ENCODE results near the gene RING1.
"Not testable (repeated sequence)": the region's sequence is repeated elsewhere in the genome, so short reads cannot be mapped to it uniquely, and the experiment has no call there.

RING1 gene

DNA sequence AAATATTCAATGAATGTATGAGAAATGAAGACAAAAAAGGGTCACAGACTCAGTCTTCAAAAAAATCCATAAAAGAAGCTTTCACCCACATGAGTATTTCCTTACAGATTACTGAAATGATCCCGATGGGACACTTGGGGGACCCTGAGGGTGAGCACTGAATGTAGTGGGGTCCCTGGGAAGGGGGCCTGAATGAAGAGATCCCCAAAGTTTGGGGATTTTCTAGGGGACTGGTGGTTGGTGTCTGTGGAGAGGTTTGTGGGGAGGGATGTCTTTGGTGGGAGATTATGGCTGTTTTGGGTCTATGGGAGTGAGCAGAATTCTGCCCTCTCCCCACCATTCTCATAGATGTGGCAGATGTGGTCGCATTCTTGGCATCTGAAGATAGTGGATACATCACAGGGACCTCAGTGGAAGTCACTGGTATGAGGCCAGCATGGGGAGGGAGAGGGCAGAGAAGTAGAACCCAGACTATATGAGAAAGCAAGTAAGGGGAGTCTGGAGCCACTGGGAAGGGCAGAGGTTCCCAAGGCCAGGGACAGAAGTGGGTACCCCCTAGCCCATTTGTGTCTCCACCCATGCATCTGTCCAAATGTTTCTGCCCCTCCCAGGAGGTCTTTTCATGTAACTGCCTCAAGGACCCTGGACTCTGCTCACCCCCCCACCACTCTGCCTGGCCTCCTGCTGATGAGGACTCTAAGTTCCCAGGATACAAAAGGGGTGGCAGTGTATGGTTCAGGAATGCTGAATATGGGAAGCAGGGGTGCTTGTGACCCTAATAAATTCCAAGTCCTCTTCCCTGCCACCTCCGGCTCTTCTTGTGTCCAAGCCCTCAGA is 2.1 kb upstream of the RING1 start:
- no peak for DNase-seq (ENCODE audit: low read depth in 2 of 2)

DNA sequence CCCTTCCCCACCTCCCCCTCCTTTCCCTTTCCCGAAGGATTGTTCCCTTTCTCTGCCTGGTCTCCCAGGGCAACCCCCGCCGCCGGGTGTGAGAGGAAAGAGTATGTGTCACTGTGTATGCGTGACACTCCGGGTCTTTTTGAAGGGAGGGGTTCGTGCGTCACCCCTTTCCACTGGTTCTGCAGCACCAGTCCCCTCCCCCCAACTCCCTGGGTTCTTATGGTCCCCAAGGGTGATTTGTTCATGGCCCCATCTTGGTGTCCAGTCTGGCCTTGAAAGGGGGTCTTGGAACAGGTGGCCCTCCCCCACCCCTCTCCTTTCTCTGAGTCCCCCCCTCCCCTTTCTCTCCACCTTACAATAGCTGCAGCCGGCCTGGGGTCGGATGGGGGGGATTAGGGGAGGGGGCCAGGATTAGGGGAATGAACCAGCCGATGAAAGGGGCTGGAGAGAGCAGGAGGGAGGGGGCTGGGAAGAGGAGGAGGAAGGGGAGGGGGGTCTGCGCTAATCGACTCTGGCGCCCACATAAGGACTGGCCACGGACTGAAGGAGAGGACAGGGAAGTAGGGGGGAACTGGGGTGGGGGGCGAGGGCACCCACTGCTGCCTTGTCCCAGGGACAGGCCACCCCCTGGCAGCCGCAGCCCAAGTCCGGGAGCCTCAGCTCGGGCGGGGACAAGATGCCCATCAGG is 1.3 kb upstream of the RING1 start:
- DNase-seq (ENCODE audit: low read depth in 2 of 2) = no peak

DNA sequence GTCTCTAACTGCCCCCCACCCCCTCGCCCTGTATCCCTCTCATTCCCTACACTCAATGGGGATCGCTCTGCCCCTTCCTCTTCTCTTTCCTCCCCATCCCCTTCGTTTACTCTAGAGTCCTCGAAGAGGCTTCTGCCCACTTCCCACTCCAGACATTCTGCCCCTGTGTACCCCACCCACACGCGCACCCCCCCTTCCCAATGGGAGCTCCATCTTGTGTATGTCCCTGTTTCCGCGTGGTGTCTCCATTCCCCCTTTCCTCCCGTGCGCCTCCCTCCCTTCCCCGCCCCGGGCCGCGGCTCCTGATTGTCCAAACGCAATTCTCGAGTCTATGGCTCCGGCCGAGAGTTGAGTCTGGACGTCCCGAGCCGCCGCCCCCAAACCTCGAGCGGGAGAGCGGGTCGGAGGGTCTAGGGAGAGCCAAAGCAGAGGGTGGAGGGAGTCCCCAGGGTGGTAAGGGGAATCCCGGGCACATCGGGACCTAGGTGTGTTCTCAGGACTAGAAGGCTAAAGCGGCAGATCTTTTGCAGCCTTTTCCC is 679 bp upstream of the RING1 start:
- no peak for DNase-seq (ENCODE audit: low read depth in 2 of 2)

DNA sequence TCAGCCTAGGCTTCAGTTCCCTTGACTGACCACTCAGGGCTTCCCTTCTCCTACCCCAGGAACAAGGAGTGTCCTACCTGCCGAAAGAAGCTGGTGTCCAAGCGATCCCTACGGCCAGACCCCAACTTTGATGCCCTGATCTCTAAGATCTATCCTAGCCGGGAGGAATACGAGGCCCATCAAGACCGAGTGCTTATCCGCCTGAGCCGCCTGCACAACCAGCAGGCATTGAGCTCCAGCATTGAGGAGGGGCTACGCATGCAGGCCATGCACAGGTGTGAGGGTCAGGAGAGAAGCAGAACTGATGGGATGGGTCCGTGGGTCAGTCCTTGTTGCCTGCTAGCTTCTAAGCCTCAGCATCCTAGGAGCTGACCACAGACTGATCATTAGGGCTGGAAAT is 1.6 kb downstream of the RING1 start:
- no peak for DNase-seq (ENCODE audit: low read depth in 2 of 2)

DNA sequence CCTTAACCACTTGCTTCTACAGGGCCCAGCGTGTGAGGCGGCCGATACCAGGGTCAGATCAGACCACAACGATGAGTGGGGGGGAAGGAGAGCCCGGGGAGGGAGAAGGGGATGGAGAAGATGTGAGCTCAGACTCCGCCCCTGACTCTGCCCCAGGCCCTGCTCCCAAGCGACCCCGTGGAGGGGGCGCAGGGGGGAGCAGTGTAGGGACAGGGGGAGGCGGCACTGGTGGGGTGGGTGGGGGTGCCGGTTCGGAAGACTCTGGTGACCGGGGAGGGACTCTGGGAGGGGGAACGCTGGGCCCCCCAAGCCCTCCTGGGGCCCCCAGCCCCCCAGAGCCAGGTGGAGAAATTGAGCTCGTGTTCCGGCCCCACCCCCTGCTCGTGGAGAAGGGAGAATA is 2.8 kb downstream of the RING1 start:
- no peak for DNase-seq (ENCODE audit: low read depth in 2 of 2)

DNA sequence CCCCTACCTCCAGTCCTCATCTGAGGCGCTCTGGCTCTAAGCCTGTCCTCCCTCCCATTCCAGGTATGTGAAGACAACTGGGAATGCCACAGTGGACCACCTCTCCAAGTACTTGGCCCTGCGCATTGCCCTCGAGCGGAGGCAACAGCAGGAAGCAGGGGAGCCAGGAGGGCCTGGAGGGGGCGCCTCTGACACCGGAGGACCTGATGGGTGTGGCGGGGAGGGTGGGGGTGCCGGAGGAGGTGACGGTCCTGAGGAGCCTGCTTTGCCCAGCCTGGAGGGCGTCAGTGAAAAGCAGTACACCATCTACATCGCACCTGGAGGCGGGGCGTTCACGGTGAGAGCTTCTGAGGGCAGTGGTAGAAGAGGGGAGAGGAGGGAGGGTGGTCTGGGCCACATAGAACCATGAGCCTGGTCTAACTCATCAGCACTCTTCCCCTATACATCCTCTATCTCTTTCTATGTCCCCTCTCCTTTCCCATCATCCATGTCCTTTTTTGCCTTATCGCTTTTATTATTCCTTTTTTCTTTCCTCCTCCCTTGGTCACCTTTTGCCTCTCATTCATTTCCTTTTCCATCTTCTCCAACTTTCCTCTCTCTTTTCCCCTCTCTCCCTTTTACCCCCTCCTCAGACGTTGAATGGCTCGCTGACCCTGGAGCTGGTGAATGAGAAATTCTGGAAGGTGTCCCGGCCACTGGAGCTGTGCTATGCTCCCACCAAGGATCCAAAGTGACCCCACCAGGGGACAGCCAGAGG is 3.5 kb downstream of the RING1 start:
- no peak for DNase-seq (ENCODE audit: low read depth in 2 of 2)

DNA sequence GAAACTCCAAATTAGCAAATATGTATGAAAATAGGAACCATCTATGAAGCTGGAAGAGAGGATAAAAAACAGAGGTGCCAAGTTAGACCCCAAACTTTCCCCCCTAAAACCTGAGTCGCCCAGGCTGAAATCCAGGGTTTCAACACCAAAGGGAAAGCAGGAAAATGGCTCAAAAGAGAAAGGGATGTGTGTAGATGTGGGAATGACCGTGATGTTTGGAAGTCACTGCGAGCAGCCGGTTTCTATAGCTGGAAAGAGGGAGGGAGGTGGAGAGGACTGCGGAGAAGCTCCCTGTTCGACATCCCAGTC is 4.5 kb downstream of the RING1 start:
- DNase-seq (ENCODE audit: low read depth in 2 of 2) = no peak

DNA sequence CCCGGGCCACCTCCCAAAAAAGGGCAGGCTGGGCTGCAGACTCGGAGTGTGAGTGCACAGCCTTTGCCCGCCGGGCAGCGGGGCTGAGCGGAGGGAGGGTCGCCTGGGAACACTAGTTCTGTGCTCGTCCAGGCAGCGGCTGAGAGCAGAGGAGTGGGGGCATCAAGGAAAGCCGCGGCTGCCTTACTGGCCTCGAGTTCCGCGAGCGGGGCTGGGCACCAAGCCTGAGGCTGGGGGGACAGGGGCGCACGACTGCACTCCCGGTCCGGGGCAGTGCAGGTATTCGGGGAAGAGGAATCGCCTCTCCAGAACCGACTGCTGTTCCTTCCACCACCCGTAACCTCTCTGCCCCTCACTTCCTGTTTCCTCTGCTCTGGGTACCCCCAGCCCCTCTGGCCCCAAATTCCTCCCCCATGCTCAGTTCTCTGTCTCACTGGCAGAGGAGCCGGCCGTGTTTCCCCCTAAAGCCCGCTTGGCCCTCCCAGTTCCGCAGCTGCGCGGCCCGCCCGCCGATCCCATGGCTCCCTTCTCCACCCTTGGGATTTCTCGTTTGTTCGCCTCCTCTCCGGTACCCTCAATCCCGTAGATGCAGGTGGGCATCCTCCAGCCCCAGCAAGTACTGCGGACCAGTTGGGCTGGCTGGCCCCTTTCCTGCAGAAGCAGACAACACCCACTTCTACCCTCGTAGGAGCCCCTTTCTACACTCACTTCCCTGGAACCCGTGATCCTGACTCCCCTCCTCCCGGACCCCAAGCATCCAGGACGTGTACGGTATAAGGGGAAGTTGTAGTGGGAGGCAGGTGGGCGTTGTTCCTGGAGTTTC is 5.1 kb downstream of the RING1 start:
- no peak for DNase-seq (ENCODE audit: low read depth in 2 of 2)

DNA sequence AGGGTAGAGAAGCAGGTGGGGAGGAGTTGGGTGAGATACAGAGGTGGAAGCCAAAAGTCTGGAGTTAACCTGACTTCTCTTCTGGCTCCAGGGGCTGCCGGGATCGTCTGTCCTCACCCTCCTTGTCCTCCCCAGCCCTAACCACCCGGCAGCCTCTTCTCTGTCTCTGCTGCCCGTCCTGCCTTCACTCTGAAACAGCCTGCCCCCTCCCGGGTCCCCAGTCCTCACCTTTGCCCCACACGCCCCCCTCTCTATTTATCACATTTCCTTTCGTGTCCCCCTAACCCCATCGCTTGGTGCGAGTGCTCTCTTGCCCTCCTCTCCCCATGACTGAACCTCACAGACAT is 5.7 kb downstream of the RING1 start:
- DNase-seq (ENCODE audit: low read depth in 2 of 2) = no peak

DNA sequence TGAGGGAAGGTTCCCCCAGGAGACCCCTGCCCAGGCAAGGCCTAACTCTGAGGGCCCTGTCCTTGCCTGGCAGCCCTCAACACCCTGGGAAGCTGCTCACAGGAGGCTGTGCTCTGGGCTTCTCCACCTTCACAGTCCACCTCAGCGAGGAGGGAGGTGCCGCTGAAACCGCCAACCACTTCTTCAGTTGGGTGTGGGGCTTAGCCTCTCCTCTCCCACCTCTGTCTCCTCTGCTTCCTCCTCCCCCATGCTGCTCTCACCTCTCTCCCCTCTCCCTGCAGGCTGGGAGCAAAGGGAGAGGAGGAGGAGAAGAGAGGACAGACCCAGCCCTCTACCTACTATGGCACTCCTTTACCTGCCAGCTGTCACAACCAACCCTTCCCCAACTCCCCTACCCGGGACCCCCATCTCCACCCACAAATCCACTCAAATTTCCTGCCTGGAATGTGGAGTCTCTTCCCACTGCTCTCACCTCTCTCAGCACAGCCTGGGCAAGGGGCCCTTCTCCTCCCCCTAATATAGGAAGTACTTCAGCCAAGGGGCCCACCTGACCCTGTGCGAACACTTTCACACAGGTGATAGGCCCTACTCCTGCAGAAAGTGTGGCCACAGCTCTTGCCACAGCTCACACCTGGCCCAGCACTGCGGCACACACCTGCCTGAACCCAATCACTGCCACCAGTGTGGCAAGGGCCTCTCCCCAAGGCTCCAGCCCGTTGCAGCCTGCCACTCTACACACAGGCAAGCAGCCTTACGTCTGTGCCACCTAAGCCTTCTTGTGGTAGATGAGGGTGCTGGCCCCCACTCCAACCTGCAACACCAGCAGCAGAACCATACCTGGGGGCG is 7.2 kb downstream of the RING1 start:
- no peak for DNase-seq (ENCODE audit: low read depth in 2 of 2)

DNA sequence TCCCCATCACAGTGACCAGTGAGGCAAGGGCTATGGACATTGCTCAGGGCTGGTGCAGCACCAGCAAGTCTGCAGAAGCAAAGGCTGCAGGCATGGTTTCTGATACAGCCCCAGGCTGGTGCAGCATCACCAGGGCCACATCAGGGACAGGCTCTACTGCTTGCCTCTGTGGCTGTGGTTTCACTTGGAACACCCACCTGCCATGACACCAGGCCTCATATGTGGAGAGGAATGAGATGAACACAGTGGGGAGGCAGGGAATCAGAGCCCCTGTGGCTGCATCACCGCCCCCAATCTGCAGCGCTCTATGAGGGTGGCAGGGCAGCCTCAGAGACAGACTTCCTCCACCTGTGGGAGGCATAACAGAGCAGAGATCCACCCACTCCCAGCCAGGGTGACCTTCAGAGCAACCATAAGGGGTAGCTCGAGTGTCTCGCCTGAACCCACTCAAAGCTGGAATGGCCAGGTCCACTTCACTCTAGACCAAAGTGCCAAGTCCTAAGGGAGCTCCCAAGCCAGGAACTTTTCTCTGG is 7.9 kb downstream of the RING1 start:
- no peak for DNase-seq (ENCODE audit: low read depth in 2 of 2)

DNA sequence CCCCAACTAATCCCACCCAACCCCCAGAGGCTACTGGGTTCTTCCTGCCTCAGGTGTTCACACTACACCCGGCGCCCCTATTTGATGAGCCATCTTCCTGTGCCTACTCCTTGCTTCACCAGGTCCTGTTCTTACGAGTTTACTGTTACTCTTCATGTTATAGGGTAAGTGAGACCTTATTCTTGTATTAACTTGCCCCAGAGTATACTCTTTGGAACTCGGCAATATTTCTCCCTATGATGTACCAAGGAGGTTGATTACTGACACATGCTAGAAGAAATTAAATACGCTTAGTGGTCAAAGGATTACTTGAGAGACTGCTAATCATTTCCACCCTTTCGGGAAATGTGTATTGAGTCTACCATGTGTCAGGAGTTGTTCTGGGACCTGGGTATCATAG is 8.9 kb downstream of the RING1 start:
- DNase-seq (ENCODE audit: low read depth in 2 of 2) = no peak

DNA sequence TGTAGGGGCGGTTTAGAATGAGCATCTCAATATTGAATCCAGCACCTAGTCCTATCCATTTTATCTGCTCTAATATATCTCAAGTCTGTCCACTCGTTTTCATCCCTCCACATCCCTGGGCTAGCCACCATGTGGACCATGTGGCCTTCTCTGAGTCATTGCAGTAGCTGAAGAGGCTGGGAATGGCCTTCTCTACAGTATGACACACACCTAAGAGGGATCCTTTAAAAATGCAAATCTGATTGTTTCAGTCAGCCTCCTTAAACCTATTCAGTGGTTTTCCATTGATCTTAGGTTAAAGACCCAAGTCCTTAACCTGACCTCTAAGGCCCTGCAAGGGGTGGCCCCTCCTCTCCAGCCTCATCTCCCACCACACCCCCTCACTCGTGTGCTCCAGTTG is 9.4 kb downstream of the RING1 start:
- no peak for DNase-seq (ENCODE audit: low read depth in 2 of 2)

DNA sequence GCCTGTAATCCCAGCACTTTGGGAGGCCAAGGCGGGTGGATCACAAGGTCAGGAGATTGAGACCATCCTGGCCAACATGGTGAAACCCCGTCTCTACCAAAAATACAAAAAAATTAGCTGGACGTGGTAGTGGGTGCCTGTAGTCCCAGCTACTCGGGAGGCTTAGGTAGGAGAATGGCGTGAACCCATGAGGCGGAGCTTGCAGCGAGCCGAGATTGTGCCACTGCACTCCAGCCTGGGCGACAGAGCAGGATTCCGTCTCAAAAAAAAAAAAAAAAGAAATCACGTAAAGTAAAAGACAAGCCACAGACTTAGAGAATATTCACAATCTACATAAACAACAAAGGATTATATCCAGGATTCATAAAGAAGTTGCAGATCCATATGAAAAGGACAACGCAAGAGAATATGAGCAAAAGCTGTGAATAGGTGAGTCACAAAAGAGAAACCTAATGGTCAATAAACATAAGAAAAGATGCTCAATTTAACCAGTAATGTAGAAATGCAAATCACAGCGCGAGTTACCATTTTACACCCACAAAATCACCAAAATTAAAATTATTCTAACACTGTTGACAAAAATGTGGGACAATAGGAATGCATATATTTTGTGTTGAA is 18.3 kb downstream of the RING1 start:
- DNase-seq (ENCODE audit: low read depth in 2 of 2) = not testable (repeated sequence)

DNA sequence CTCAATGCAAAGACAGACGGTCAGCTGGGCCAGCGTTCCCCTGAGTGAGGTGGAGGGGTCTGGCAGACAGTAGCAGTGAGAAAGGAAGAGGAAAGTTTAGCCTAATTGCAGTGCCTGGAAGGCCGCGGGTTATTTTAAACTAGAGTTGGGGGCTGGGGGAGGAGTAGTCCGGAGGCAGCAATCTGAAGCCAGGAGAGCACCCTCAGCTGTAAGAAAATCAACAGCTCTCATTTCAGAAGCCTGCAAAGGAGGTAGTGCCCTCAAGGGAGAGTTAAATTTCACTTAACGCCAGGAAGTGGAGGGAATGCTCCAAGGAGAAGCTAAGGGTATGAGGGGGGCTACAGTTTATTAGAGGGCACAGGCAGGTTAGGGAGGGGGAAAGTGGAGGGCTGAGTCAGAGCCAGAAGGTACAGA is 26.9 kb downstream of the RING1 start:
- no peak for DNase-seq (ENCODE audit: low read depth in 2 of 2)

DNA sequence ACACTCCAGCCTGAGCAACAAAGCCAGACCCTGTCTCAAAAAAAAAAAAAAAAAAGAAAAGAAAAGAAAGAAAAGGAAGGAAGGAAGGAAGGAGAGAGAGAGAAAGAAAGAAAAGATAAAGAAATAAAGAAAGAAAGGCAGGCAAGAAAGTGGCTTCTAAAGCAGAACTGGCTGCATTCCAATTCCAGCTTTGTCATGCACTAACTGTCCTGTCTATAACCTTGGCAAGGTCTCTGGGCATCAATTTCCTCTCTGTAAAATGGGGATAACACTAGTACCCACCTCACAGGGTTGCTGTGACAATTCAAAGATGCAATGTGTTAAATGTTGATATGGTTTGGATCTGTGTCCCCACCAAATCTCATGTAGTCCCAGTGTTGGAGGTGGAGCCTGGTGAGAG is 28.0 kb downstream of the RING1 start:
- DNase-seq (ENCODE audit: low read depth in 2 of 2) = no peak

DNA sequence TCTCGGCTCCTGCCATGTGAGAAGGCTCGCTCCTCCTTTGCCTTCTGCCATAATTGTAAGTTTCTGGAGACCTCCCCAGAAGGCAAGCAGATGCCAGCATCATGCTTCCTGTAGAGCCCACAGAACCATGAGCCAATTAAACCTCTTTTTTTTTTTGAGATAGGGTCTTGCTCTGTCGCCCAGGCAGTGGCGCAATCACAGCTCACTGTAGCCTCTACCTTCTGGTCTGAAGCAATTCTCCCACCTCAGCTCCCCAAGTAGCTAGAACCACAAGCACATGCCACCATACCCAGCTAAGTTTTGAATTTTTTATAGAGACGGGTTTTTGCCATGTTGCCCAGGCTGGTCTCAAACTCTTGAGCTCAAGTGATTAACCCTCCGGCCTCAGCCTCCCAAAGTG is 28.6 kb downstream of the RING1 start:
- DNase-seq (ENCODE audit: low read depth in 2 of 2) = no peak

DNA sequence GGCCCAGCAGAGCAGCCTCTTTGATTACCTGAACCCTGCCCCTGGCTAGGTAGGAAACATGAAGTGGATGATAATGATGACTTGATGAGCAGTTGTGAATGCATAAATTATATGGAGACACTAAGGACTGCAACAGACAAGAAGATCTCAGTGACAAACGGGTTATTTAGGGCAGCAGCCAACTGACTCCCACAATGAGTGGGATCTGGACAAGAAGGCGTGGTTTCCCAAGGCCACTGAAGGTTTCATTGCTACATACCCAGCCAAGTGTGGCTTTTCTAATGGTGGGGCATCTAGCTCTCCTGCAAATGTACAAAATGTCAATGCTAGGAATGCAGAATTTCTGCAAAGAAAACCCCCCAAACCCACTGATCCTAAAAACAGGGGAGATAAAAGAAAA is 29.4 kb downstream of the RING1 start:
- DNase-seq (ENCODE audit: low read depth in 2 of 2) = no peak

DNA sequence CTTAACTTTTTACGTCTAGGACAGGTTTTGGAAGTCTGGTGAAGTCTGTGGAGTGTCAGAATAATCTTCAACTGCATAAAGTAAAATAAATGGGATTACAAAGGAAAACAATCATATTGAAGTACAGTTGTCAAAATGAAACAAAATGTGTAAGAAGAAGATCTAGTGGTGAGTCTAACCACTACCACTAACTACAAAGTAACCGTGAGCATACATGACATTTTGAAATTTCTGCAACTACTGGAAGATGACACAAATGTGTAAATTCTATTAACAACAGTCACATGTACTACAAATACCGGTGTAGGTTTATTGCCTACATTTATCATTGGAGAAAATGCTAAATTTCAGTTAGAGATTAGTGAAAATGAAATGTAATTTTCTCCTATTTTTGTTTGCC is 33.7 kb downstream of the RING1 start:
- DNase-seq (ENCODE audit: low read depth in 2 of 2) = no peak

DNA sequence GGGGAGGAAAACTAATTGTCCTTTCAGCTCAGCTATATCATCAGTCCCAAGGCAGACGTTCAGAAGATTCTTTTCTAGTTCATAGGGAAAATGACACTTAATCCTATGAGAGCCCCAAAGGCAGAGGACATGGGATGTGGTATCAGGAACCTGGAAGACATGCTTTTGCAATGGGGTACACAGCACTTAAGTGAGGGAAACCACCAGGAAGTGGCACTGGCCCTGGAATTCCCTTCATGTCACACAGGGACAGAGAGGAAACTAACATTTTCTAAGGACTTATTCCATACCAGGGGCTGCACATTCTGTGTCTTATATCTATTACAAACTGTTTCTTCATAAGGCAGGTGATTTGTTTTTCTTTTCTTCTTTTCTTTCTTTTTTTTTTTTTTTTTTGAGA is 35.2 kb downstream of the RING1 start:
- no peak for DNase-seq (ENCODE audit: low read depth in 2 of 2)

Measured in stimulated activated CD8-positive, alpha-beta memory T cell treated with anti-CD3 and anti-CD28 coated beads, Interleukin-2, amount 100 ng/mL, for 48 hours (primary cell).